Ovary (tissue), 3 donors: ENCODE data around the gene KCNH8.

Source experiments
- POLR2A ChIP-seq: fragments of 450-650 bp; IDR thresholded peaks from one replicate; pipeline ENCODE4 v1.6.1; 2017; ENCODE audit warnings: antibody characterized with exemption, mild to moderate bottlenecking, moderate library complexity
- TF ChIP-seq, protein P1 (sequence below), 3 donors: fragments of 450-650 bp in 2 of 3; fragments of 200-600 bp in 1 of 3; IDR thresholded peaks; one replicate each; pipeline versions ENCODE4 v1.5.1 to v1.8.0; 2016 to 2022; ENCODE audit warnings: antibody characterized with exemption in 3 of 3, mild to moderate bottlenecking in 1 of 3
- donor health status: DM: no; HTN: no; CAD: no.

DNA sequence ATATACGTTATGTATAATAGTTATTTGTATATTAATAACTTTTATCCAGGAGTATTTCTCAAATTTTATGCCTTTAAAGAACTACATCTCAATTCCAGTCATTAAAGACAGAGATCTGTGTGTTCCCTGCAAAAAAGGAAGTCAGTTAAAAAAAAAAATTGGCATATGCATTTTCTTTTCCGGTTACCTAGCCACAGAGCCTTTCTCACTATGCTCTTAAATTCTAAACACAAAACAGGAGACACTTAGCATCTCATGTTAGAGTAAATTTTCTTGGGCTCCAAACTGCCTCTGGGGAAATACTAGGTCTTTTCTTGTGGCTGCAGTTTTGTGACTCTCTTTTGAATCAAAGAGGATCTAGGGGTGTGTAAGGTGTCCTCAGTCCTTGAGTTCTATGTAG, 105.9 kb downstream of the KCNH8 start:
- TF ChIP-seq, protein P1, sequence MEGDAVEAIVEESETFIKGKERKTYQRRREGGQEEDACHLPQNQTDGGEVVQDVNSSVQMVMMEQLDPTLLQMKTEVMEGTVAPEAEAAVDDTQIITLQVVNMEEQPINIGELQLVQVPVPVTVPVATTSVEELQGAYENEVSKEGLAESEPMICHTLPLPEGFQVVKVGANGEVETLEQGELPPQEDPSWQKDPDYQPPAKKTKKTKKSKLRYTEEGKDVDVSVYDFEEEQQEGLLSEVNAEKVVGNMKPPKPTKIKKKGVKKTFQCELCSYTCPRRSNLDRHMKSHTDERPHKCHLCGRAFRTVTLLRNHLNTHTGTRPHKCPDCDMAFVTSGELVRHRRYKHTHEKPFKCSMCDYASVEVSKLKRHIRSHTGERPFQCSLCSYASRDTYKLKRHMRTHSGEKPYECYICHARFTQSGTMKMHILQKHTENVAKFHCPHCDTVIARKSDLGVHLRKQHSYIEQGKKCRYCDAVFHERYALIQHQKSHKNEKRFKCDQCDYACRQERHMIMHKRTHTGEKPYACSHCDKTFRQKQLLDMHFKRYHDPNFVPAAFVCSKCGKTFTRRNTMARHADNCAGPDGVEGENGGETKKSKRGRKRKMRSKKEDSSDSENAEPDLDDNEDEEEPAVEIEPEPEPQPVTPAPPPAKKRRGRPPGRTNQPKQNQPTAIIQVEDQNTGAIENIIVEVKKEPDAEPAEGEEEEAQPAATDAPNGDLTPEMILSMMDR (IDR thresholded peaks at IDR 0.05), result no peak
- no peak for TF ChIP-seq POLR2A
